NB4 (cell line): ENCODE data around the gene OAF.

ENCODE experiments used
- CTCF ChIP-seq: IDR thresholded peaks from one replicate; pipeline ENCODE4 v1.5.1; 2012; ENCODE audit warnings: low read depth, low read length
- TF ChIP-seq, protein P1 (sequence below): IDR thresholded peaks from 2 replicates; pipeline ENCODE4 v1.6.1; 2011; ENCODE audit warnings: low read depth, low read length

GRCh38 chr11:120212926-120213325, 2.1 kb downstream of the OAF start:
- TF ChIP-seq, protein P1, sequence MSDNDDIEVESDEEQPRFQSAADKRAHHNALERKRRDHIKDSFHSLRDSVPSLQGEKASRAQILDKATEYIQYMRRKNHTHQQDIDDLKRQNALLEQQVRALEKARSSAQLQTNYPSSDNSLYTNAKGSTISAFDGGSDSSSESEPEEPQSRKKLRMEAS = no peak
- TF ChIP-seq CTCF = no peak
